Right lobe of liver (tissue), 6 donors: ENCODE measurements around the gene SYTL1. TPM values are rescaled to one million over a fixed set of nuclear protein-coding genes. Genes with fewer than 3 reads are reported as not detected.

Source experiments
- ATAC-seq, 4 donors: fragments of 200-7000 bp; cut with Tn5 transposase; one replicate each; pipeline ENCODE4 v1.9.1; 2020; ENCODE audit warnings: mild to moderate bottlenecking in 4 of 4, moderate library complexity in 4 of 4
- DNase-seq, 3 donors: peaks; one replicate each; pipeline ENCODE4 v3.0.0-alpha.2; 2020
- H3K27ac ChIP-seq, 3 donors: fragments of 200-600 bp; one replicate each; pipeline ENCODE4 v1.8.0; 2022
- H3K27me3 ChIP-seq, 2 donors: fragments of 200-600 bp; one replicate each; pipeline ENCODE4 v1.8.0; 2022
- H3K36me3 ChIP-seq, 4 donors: fragments of 200-600 bp; sonication (generic) in 1 of 4; one replicate each; pipeline versions ENCODE4 v1.5.1 to v1.8.0; 2017 to 2022; ENCODE audit warnings: control low read depth in 1 of 4
- H3K4me1 ChIP-seq, 4 donors: fragments of 200-600 bp; sonication (generic) in 1 of 4; one replicate each; pipeline versions ENCODE4 v1.5.1 to v1.8.0; 2017 to 2022; ENCODE audit warnings: control low read depth in 1 of 4
- H3K4me3 ChIP-seq, 3 donors: fragments of 200-600 bp; one replicate each; pipeline ENCODE4 v1.8.0; 2022
- H3K9me3 ChIP-seq, 4 donors: fragments of 200-600 bp; sonication (generic) in 1 of 4; one replicate each; pipeline versions ENCODE4 v1.5.1 to v1.8.0; 2017 to 2022; ENCODE audit warnings: control low read depth in 1 of 4
- POLR2A ChIP-seq: fragments of 450-650 bp; IDR thresholded peaks from one replicate; pipeline ENCODE4 v1.6.1; 2017; ENCODE audit warnings: antibody characterized with exemption, mild to moderate bottlenecking
- WGBS: methylation state at CpG from one replicate; pipeline ENCODE4 v1.1.6; 2018; ENCODE audit warnings: low coverage, low lambda C conversion rate; ENCODE audit not compliant: insufficient coverage; ENCODE audit errors: missing lambda C conversion rate; 5-methylcytosine and 5-hydroxymethylcytosine counted together
- intact Hi-C, 2 donors: fragments of 100-400 bp; cut with DNase I; formaldehyde crosslinking; loops; one replicate each; pipeline versions ENCODE4 v1.11.2 to v1.14.1; 2022
- long read RNA-seq: library from polyadenylated mRNA; unstranded; transcript quantifications from one replicate; pipeline ENCODE4 v2.0.0, GENCODE V29; 2019
- total RNA-seq, 6 experiments: library from RNA; depleted of rRNA in 2 of 6; stranded (reverse); fragments of >200 nt in 2 of 6; fragmentation: NEBNext Ultra II Directional in 3 of 6; extraction: Animal tissue kit (Norgen Biotek cat#: 25700) in 3 of 6; gene quantifications; one replicate each; pipeline versions ENCODE4 v1.1.0 to v1.2.4, GENCODE V29; 2016 to 2023
- TF ChIP-seq, protein P1 (sequence below), 4 donors: fragments of 200-600 bp in 3 of 4; fragments of 450-650 bp in 1 of 4; IDR thresholded peaks; one replicate each; pipeline versions ENCODE4 v1.5.1 to v1.8.0; 2016 to 2022; ENCODE audit warnings: antibody characterized with exemption in 4 of 4, mild to moderate bottlenecking in 2 of 4
- donor health status: DM: no; HTN: yes; CAD: no.
- donor health status: DM: no; HTN: no; CAD: no.
- donor health status: DM: no; HTN: no; CAD: no.
- donor health status: DM: no; HTN: yes; CAD: no.
- donor health status: DM: no; HTN: yes; CAD: no.

SYTL1 gene, protein sequence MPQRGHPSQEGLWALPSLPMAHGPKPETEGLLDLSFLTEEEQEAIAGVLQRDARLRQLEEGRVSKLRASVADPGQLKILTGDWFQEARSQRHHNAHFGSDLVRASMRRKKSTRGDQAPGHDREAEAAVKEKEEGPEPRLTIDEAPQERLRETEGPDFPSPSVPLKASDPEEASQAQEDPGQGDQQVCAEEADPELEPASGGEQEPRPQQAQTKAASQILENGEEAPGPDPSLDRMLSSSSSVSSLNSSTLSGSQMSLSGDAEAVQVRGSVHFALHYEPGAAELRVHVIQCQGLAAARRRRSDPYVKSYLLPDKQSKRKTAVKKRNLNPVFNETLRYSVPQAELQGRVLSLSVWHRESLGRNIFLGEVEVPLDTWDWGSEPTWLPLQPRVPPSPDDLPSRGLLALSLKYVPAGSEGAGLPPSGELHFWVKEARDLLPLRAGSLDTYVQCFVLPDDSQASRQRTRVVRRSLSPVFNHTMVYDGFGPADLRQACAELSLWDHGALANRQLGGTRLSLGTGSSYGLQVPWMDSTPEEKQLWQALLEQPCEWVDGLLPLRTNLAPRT
- total RNA-seq, result 1 to 10 TPM in 1 of 6 experiments, under 1 TPM in 5; 0.37 to 1.7 (median 0.80) TPM
- long read RNA-seq, partial matches to known transcripts, result 0 of 1 reads
- long read RNA-seq, other reads (novel, unspliced or antisense), result 0 of 1 reads

GRCh38 chr1:27341525-27342252 is at the start of gene SYTL1:
Gene SYTL1 (plus strand): TSS chr1:27342022. CDS start chr1:27345335, 3,313 bp downstream.
- intact Hi-C loops, result no loop called here
- Histone ChIP-seq H3K27ac (peak within 1 kb of the TSS in 2 of 3 donors; percentile 22 to 62), H3K4me3 (peak within 1 kb of the TSS in 2 of 3 donors; percentile 0 to 21), H3K36me3 (peaks cover 0 to 2% (median 0%) of the 10 kb centered on the region in 4 donors), H3K4me1 (no peaks in the 10 kb centered on the region), H3K27me3 (no peaks in the 10 kb centered on the region), H3K9me3 (no peaks in the 10 kb centered on the region)
- 46% methylated on average over 3 of the region's 22 CpGs for WGBS
- no peak for TF ChIP-seq POLR2A
- TF ChIP-seq, protein P1, sequence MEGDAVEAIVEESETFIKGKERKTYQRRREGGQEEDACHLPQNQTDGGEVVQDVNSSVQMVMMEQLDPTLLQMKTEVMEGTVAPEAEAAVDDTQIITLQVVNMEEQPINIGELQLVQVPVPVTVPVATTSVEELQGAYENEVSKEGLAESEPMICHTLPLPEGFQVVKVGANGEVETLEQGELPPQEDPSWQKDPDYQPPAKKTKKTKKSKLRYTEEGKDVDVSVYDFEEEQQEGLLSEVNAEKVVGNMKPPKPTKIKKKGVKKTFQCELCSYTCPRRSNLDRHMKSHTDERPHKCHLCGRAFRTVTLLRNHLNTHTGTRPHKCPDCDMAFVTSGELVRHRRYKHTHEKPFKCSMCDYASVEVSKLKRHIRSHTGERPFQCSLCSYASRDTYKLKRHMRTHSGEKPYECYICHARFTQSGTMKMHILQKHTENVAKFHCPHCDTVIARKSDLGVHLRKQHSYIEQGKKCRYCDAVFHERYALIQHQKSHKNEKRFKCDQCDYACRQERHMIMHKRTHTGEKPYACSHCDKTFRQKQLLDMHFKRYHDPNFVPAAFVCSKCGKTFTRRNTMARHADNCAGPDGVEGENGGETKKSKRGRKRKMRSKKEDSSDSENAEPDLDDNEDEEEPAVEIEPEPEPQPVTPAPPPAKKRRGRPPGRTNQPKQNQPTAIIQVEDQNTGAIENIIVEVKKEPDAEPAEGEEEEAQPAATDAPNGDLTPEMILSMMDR (IDR thresholded peaks at IDR 0.05), result no peak
- peak in 1 of 3 donors; percentile 49 for DNase-seq
- peak; percentile 39 to 56 (median 54) for ATAC-seq

DNA sequence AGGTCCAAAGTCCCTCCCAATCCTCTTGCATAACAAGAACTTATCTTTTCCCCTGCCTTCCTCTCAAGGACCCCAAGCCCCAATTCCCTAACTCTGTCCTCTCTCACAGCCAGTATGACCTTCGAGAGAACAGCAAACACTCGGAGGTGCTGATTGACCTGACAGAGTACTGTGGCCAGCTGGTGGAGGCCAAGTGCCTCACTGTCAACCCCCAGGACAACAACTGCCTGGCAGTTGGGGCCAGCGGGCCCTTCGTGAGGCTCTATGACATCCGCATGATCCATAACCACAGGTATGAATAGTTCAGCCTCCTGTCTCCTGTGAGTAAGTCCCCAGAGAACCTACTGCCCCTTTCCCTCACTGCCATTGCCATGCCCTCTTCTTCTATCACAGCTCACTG is 49.7 kb upstream of the SYTL1 start:
- no peak for TF ChIP-seq POLR2A
- TF ChIP-seq, protein P1 (IDR thresholded peaks at IDR 0.05), result no peak
- WGBS, result 75% methylated on average over 4 of the region's 5 CpGs
- Histone ChIP-seq H3K27ac (no peak overlapping the region), H3K9me3 (no peaks in the 10 kb centered on the region), H3K27me3 (no peaks in the 10 kb centered on the region), H3K4me1 (no peaks in the 10 kb centered on the region), H3K36me3 (peaks cover 5 to 35% (median 16%) of the 10 kb centered on the region in 4 donors), H3K4me3 (no peak overlapping the region)
- DNase-seq (peak in 1 of 3 donors; percentile 28), ATAC-seq (no peak)
- intact Hi-C loops, result loop anchor here in 1 of 2 donors (10.0 kb wide), 1 partner anchor 97 kb away; no protein-coding TSS in a partner anchor

GRCh38 chr1:27293915-27294314 is 47.9 kb upstream of the SYTL1 start:
- no peaks in the 10 kb centered on the region for H3K9me3 ChIP-seq
- H3K27ac ChIP-seq, result no peak overlapping the region
- H3K27me3 ChIP-seq, result no peaks in the 10 kb centered on the region
- WGBS, result 78% methylated on average over 2 of the region's 8 CpGs
- TF ChIP-seq, protein P1 (IDR thresholded peaks at IDR 0.05), result no peak
- no peak for TF ChIP-seq POLR2A
- peaks cover 0 to 41% (median 11%) of the 10 kb centered on the region in 4 donors for H3K36me3 ChIP-seq
- no peak for DNase-seq
- intact Hi-C loops, result loop anchor here in 1 of 2 donors (10.0 kb wide), 1 partner anchor 99 kb away; no protein-coding TSS in a partner anchor
- ATAC-seq, result no peak
- no peaks in the 10 kb centered on the region for H3K4me1 ChIP-seq
- H3K4me3 ChIP-seq, result no peak overlapping the region

- DNase-seq, result peak; percentile 65 to 74 (median 70)
- H3K36me3 ChIP-seq, result peaks cover 0 to 48% (median 11%) of the 10 kb centered on the region in 4 donors
- H3K27ac ChIP-seq, result no peak overlapping the region
- WGBS, result 5% methylated on average over 6 of the region's 10 CpGs
- H3K9me3 ChIP-seq, result no peaks in the 10 kb centered on the region
- peak; percentile 45 to 62 (median 52) for ATAC-seq
- no peak overlapping the region for H3K4me3 ChIP-seq
- no peaks in the 10 kb centered on the region for H3K27me3 ChIP-seq
- TF ChIP-seq, protein P1 (IDR thresholded peaks at IDR 0.05), result peak; percentile 18 to 53 (median 51)
- TF ChIP-seq POLR2A, result no peak
- H3K4me1 ChIP-seq, result no peaks in the 10 kb centered on the region
- intact Hi-C loops, result loop anchor here in 1 of 2 donors (5.0 to 10.0 kb wide), 2 partner anchors 100 to 102 kb away; no protein-coding TSS in a partner anchor
These were observed 45.0 kb upstream of the SYTL1 start for GRCh38 chr1:27296773-27297291.
